Heart left ventricle (tissue), 16 donors: ENCODE data around the gene MEF2A. TPM values are rescaled to one million over a fixed set of nuclear protein-coding genes. Genes with fewer than 3 reads are reported as not detected.
A peak's percentile ranks its signal among the peaks of the same experiment; 100 is the strongest.

Experiments used
- ATAC-seq, 4 donors: fragments of 200-7000 bp; cut with Tn5 transposase; one replicate each; pipeline ENCODE4 v1.9.1; 2020 to 2022; ENCODE audit warnings: moderate library complexity in 4 of 4, mild to moderate bottlenecking in 3 of 4, moderate number of reproducible peaks in 1 of 4
- DNase-seq, 5 donors: peaks; one replicate each; pipeline ENCODE4 v3.0.0-alpha.2; 2020
- H3K27ac ChIP-seq, 12 donors: fragments of 200-600 bp; sonication (generic) in 4 of 12; one replicate each; pipeline versions ENCODE4 v1.5.0 to v1.8.0; 2016 to 2022; ENCODE audit warnings: mild to moderate bottlenecking in 2 of 12
- H3K27me3 ChIP-seq, 9 donors: fragments of 200-600 bp; sonication (generic) in 2 of 9; one replicate each; pipeline versions ENCODE4 v1.5.1 to v1.8.0; 2016 to 2022; ENCODE audit warnings: mild to moderate bottlenecking in 3 of 9
- H3K36me3 ChIP-seq, 9 donors: fragments of 200-600 bp; sonication (generic) in 2 of 9; one replicate each; pipeline versions ENCODE4 v1.5.0 to v1.8.0; 2018 to 2022; ENCODE audit warnings: mild to moderate bottlenecking in 2 of 9
- H3K4me1 ChIP-seq, 12 donors: fragments of 200-600 bp; sonication (generic) in 4 of 12; one replicate each; pipeline versions ENCODE4 v1.5.0 to v1.8.0; 2016 to 2022; ENCODE audit warnings: mild to moderate bottlenecking in 3 of 12
- H3K4me3 ChIP-seq, 12 donors: fragments of 200-600 bp; sonication (generic) in 4 of 12; one replicate each; pipeline versions ENCODE4 v1.5.0 to v1.8.0; 2017 to 2022; ENCODE audit warnings: mild to moderate bottlenecking in 9 of 12, moderate library complexity in 4 of 12
- H3K9me3 ChIP-seq, 12 donors: fragments of 200-600 bp; sonication (generic) in 4 of 12; one replicate each; pipeline versions ENCODE4 v1.5.0 to v1.8.0; 2016 to 2022; ENCODE audit warnings: mild to moderate bottlenecking in 1 of 12
- CTCF ChIP-seq, 12 donors: fragments of 200-600 bp; sonication (generic) in 4 of 12; IDR thresholded peaks; one replicate each; pipeline versions ENCODE4 v1.5.0 to v1.8.0; 2018 to 2022; ENCODE audit warnings: antibody characterized with exemption in 12 of 12, mild to moderate bottlenecking in 5 of 12
- POLR2A ChIP-seq, 2 donors: fragments of 450-650 bp; IDR thresholded peaks; one replicate each; pipeline ENCODE4 v1.6.1; 2017; ENCODE audit warnings: antibody characterized with exemption in 2 of 2, mild to moderate bottlenecking in 2 of 2, moderate library complexity in 2 of 2
- WGBS, 4 donors: extraction: QIAGEN DNeasy Blood & Tissue Kit in 2 of 4; methylation state at CpG; one replicate each; pipeline versions ENCODE4 v1.1.5 to v1.1.7; 2013 to 2018; 5-methylcytosine and 5-hydroxymethylcytosine counted together
- intact Hi-C, 10 donors: fragments of 100-400 bp; cut with DNase I; formaldehyde crosslinking; loops; one replicate each; pipeline versions ENCODE4 v1.11.1 to v1.14.2; 2022
- polyA plus RNA-seq, 2 donors: library from polyadenylated mRNA; stranded (reverse); fragments of 200-250 nt; gene quantifications; one replicate each; pipeline ENCODE4 v1.2.3, GENCODE V29; 2013
- total RNA-seq, 9 donors: library from RNA; depleted of rRNA in 2 of 9; stranded (reverse); fragments of >200 nt in 2 of 9; fragmentation: NEBNext Ultra II Directional in 3 of 9; extraction: Animal tissue kit (Norgen Biotek cat#: 25700) in 3 of 9; gene quantifications; one replicate each; pipeline versions ENCODE4 v1.1.0 to v1.2.4, GENCODE V29; 2016 to 2023
- donor health status: ischemic (EF 13 %, LVEDD 7.1; RV severe dilation, severe dysfunction).
- donor health status: healthy with polysubstance abuse.
- donor health status: DM: no; HTN: yes; CAD: no.
- donor health status: DM: no; HTN: no; CAD: no.
- donor health status: ischemic (EF 25% LVEDD 6.9; RV normal size, moderate dysfunction).
- donor health status: ischemic (EF 25% LVEDD 5.7; RV mildly dilated, moderate dysfunction).
- donor health status: healthy.
- donor health status: DM: yes; HTN: yes; CAD: no.
- donor health status: ischemic (EF 35%, LVEDD 5.7; RV mildly dilated, moderate dysfunction).
- donor health status: nonischemic (EF 11% LVEDD 7.7; RV severe dilation, severe dysfunction).
- donor health status: DM: yes; HTN: yes; CAD: no.
- donor health status: PGD.
- donor health status: ischemic (EF 29% LVEDD 5.4; RV normal size, mild dysfunction).
- donor health status: nonischemic (EF 23%, LVEDD 6.1; RV moderate dilation, normal function).

The MEF2A gene
- total and polyA plus RNA-seq, 11 donors, result 53.4 to 192 (median 153) TPM

DNA sequence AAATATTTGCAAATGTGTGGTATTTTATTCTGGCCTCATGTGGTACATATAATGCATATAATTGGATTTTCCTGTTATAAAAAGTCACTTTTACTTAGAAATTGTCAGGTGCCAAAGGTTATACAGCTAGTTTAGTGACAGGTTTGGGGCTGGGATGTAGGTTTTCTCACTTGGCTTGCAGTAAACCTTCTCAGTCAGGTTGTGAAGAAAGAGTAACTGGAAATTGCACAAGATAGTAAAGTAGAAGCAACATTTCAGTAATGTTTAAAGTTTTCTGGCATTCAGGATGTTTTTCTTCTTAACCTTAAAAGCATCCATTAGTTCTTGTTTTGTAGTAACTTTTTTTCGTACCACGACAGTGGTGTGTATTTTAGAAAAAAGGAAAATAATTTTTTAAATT, 53.9 kb downstream of the MEF2A start:
- no peak for TF ChIP-seq POLR2A (IDR thresholded peaks at IDR 0.05)
- no peak for TF ChIP-seq CTCF (IDR thresholded peaks at IDR 0.05)
- no peaks in the 10 kb centered on the region for H3K27me3 ChIP-seq
- H3K9me3 ChIP-seq, result peaks cover 0 to 9% (median 0%) of the 10 kb centered on the region in 12 donors
- DNase-seq (no peak), ATAC-seq (no peak)
- H3K36me3 ChIP-seq, result no peaks in the 10 kb centered on the region
- 74 to 85% (median 79%) methylated on average over 2 of the region's 2 CpGs for WGBS, 4 donors
- H3K4me3 ChIP-seq, result no peak overlapping the region
- intact Hi-C loops, result loop anchor here in 1 of 10 donors (5.0 kb wide), 1 partner anchor 47 kb away; no protein-coding TSS in a partner anchor
- peak overlapping the region in 5 of 12 donors; percentile 5 to 48 (median 13) for H3K27ac ChIP-seq
- peaks cover 0 to 61% (median 49%) of the 10 kb centered on the region in 12 donors for H3K4me1 ChIP-seq

DNA sequence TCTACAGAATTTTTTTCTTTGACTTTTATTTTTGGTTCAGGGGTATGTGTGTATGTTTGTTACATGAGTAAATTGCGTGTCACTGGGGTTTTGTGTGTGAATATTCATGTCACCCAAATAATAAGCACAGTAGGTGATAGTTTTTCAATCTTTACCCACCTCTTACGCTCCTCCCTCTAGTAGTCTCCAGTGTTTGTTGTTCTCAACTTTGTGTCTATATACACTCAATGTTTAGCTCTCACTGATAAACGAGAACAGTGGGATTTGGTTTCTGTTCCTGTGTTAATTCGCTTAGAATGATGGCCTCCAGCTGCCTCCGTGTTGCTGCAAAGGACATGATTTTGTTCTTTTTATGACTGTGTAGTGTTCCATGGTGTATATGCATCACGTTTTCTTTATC, 54.4 kb downstream of the MEF2A start:
- H3K27me3 ChIP-seq, result no peaks in the 10 kb centered on the region
- 75 to 79% (median 77%) methylated on average over 6 of the region's 6 CpGs for WGBS, 4 donors
- H3K36me3 ChIP-seq, result no peaks in the 10 kb centered on the region
- peak overlapping the region in 3 of 12 donors; percentile 5 to 48 (median 32) for H3K27ac ChIP-seq
- peaks cover 0 to 13% (median 1%) of the 10 kb centered on the region in 12 donors for H3K9me3 ChIP-seq
- no peak overlapping the region for H3K4me3 ChIP-seq
- ATAC-seq, result peak in 1 of 4 donors; percentile 14
- TF ChIP-seq POLR2A (IDR thresholded peaks at IDR 0.05) (no peak), CTCF (IDR thresholded peaks at IDR 0.05) (no peak)
- DNase-seq, result no peak
- H3K4me1 ChIP-seq, result peaks cover 0 to 57% (median 45%) of the 10 kb centered on the region in 12 donors
- intact Hi-C loops, result no loop called here

DNA sequence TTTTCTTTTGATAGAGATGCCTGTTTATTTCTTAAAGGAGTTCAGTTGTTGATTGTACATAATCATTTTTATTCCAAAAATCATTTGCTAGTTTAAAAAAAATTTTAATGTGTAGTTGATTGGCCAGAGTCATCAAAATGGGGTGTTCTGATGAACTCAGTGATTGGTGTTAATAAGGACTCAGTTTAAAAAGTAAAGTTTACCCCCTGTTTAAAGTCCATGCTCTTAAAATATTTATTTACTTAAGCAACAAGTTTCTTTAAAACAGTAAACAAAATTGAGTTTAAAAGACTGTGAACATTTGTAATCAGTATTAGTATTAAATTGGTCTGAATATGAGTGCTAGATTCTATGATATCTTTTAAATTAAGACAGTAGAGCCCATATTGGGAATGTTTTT, 56.0 kb downstream of the MEF2A start:
- H3K27ac ChIP-seq, result peak overlapping the region in 1 of 12 donors; percentile 27
- intact Hi-C loops, result no loop called here
- H3K36me3 ChIP-seq, result no peaks in the 10 kb centered on the region
- peaks cover 0 to 23% (median 3%) of the 10 kb centered on the region in 12 donors for H3K9me3 ChIP-seq
- H3K4me1 ChIP-seq, result peaks cover 4 to 54% (median 32%) of the 10 kb centered on the region in 12 donors
- TF ChIP-seq CTCF (IDR thresholded peaks at IDR 0.05) (no peak), POLR2A (IDR thresholded peaks at IDR 0.05) (no peak)
- no peaks in the 10 kb centered on the region for H3K27me3 ChIP-seq
- no peak overlapping the region for H3K4me3 ChIP-seq
- no peak for ATAC-seq
- DNase-seq, result no peak

GRCh38 chr15:99628374-99629001, 62.7 kb downstream of the MEF2A start:
- peaks cover 4 to 73% (median 50%) of the 10 kb centered on the region in 12 donors for H3K4me1 ChIP-seq
- no peak for DNase-seq
- peaks cover 0 to 23% (median 3%) of the 10 kb centered on the region in 12 donors for H3K9me3 ChIP-seq
- ATAC-seq, result no peak
- intact Hi-C loops, result no loop called here
- H3K27ac ChIP-seq, result peak overlapping the region in 10 of 12 donors; percentile 16 to 86 (median 54)
- no peak overlapping the region for H3K4me3 ChIP-seq
- no peak for TF ChIP-seq POLR2A (IDR thresholded peaks at IDR 0.05)
- no peak for TF ChIP-seq CTCF (IDR thresholded peaks at IDR 0.05)
- H3K36me3 ChIP-seq, result peaks cover 0 to 4% (median 0%) of the 10 kb centered on the region in 9 donors
- no peaks in the 10 kb centered on the region for H3K27me3 ChIP-seq
